HepG2 (cell line): ENCODE measurements around the gene VPS13D. TPM values are rescaled to one million over a fixed set of nuclear protein-coding genes. Genes with fewer than 3 reads are reported as not detected.

Source experiments
- BCL3 ChIP-seq: sonication (generic); formaldehyde crosslinking; IDR thresholded peaks from 2 replicates; pipeline ENCODE4 v1.5.1; 2020; ENCODE audit warnings: mild to moderate bottlenecking, missing genetic modification reagents, moderate library complexity
- CCAR2 ChIP-seq: fragments of 200-400 bp; formaldehyde crosslinking; optimal IDR thresholded peaks from 2 replicates; pipeline ENCODE3; 2018; ENCODE audit warnings: low read depth, mild to moderate bottlenecking, low read length, moderate library complexity
- FOXO1 ChIP-seq: sonication (generic); formaldehyde crosslinking; IDR thresholded peaks from 2 replicates; pipeline ENCODE4 v1.4.0; 2020; ENCODE audit warnings: missing genetic modification reagents
- MTF2 ChIP-seq: sonication (generic); formaldehyde crosslinking; IDR thresholded peaks from 2 replicates; pipeline ENCODE4 v1.5.0; 2020; ENCODE audit warnings: missing genetic modification reagents, borderline replicate concordance
- RBFOX2 ChIP-seq: fragments of 200-400 bp; formaldehyde crosslinking; IDR thresholded peaks from 2 replicates; pipeline ENCODE4 v1.6.1; 2017; ENCODE audit warnings: low read depth, mild to moderate bottlenecking, low read length
- RNF2 ChIP-seq: fragments of 450-650 bp; conservative IDR thresholded peaks from 2 replicates; pipeline ENCODE4 v1.6.1; 2016; ENCODE audit warnings: low read depth
- TOPORS ChIP-seq: sonication (generic); formaldehyde crosslinking; IDR thresholded peaks from 2 replicates; pipeline ENCODE4 v1.8.0; 2023; ENCODE audit warnings: mild to moderate bottlenecking, missing genetic modification reagents
- ZFY ChIP-seq: sonication (generic); formaldehyde crosslinking; IDR thresholded peaks from 2 replicates; pipeline ENCODE4 v1.4.0; 2020; ENCODE audit warnings: missing genetic modification reagents
- ZKSCAN8 ChIP-seq: IDR thresholded peaks from 2 replicates; pipeline ENCODE4 v1.6.1; 2016; ENCODE audit warnings: borderline replicate concordance, missing genetic modification reagents, missing compliant biosample characterization
- ZNF224 ChIP-seq: sonication (generic); formaldehyde crosslinking; IDR thresholded peaks from 2 replicates; pipeline ENCODE4 v1.5.0; 2020; ENCODE audit warnings: mild to moderate bottlenecking, missing genetic modification reagents
- ZNF232 ChIP-seq: sonication (generic); formaldehyde crosslinking; IDR thresholded peaks from 2 replicates; pipeline ENCODE4 v1.4.0; 2020; ENCODE audit warnings: missing genetic modification reagents, borderline replicate concordance
- ZNF333 ChIP-seq: sonication (generic); formaldehyde crosslinking; IDR thresholded peaks from 2 replicates; pipeline ENCODE4 v1.4.0; 2020; ENCODE audit warnings: mild to moderate bottlenecking, missing genetic modification reagents, borderline replicate concordance
- ZNF432 ChIP-seq: sonication (generic); formaldehyde crosslinking; IDR thresholded peaks from 2 replicates; pipeline ENCODE4 v1.5.0; 2020; ENCODE audit warnings: missing genetic modification reagents, mild to moderate bottlenecking, borderline replicate concordance
- ZNF558 ChIP-seq: sonication (generic); formaldehyde crosslinking; IDR thresholded peaks from 2 replicates; pipeline ENCODE4 v1.9.0; 2022; ENCODE audit warnings: mild to moderate bottlenecking, missing genetic modification reagents, borderline replicate concordance
- ZNF564 ChIP-seq: sonication (generic); formaldehyde crosslinking; IDR thresholded peaks from 2 replicates; pipeline ENCODE4 v1.8.1; 2023; ENCODE audit warnings: mild to moderate bottlenecking, missing genetic modification reagents
- ZNF816 ChIP-seq: sonication (generic); formaldehyde crosslinking; IDR thresholded peaks from 2 replicates; pipeline ENCODE4 v1.8.0; 2022; ENCODE audit warnings: missing genetic modification reagents, mild to moderate bottlenecking, borderline replicate concordance
- ZSCAN21 ChIP-seq: sonication (generic); formaldehyde crosslinking; IDR thresholded peaks from 2 replicates; pipeline ENCODE4 v1.8.0; 2022; ENCODE audit warnings: mild to moderate bottlenecking, missing genetic modification reagents, moderate library complexity, borderline replicate concordance
- polyA plus RNA-seq, 8 experiments: library from polyadenylated mRNA; depleted of rRNA in 3 of 8; stranded (reverse) in 7 of 8; unstranded in 1 of 8; fragments of >200 nt; fragmentation: Illumina TruSeq in 4 of 8; extraction: Trizol in 4 of 8; gene quantifications; 2 replicates each; pipeline versions ENCODE4 v1.2.1 to v1.2.3, GENCODE V29; 2011 to 2016; ENCODE audit warnings: low read depth in 4 of 8, missing spikeins in 1 of 8, mixed read lengths in 1 of 8; ENCODE audit not compliant: insufficient read depth in 1 of 8
- total RNA-seq, 5 experiments: library from RNA; depleted of rRNA; stranded (reverse); fragments of >200 nt; fragmentation: Illumina TruSeq; extraction: Trizol; gene quantifications; 2 replicates each; pipeline ENCODE4 v1.2.3, GENCODE V29; 2016; ENCODE audit warnings: low read depth in 1 of 5
- TF ChIP-seq, protein P1 (sequence below): sonication (generic); formaldehyde crosslinking; IDR thresholded peaks from 2 replicates; pipeline ENCODE4 v1.4.0; 2020; ENCODE audit warnings: missing genetic modification reagents
- TF ChIP-seq, protein P2 (sequence below): sonication (generic); formaldehyde crosslinking; IDR thresholded peaks from 2 replicates; pipeline ENCODE4 v1.8.0; 2022; ENCODE audit warnings: mild to moderate bottlenecking, missing genetic modification reagents, borderline replicate concordance
- TF ChIP-seq, protein P3 (sequence below): sonication (generic); formaldehyde crosslinking; IDR thresholded peaks from 2 replicates; pipeline ENCODE4 v1.5.1; 2020; ENCODE audit warnings: missing genetic modification reagents, mild to moderate bottlenecking, borderline replicate concordance

The VPS13D gene
- total and polyA plus RNA-seq, 2 of the 13 experiments (the other 11 are each of a cell fraction or from before 2014, with no cell fraction given) = 8.6 to 13.9 TPM

DNA sequence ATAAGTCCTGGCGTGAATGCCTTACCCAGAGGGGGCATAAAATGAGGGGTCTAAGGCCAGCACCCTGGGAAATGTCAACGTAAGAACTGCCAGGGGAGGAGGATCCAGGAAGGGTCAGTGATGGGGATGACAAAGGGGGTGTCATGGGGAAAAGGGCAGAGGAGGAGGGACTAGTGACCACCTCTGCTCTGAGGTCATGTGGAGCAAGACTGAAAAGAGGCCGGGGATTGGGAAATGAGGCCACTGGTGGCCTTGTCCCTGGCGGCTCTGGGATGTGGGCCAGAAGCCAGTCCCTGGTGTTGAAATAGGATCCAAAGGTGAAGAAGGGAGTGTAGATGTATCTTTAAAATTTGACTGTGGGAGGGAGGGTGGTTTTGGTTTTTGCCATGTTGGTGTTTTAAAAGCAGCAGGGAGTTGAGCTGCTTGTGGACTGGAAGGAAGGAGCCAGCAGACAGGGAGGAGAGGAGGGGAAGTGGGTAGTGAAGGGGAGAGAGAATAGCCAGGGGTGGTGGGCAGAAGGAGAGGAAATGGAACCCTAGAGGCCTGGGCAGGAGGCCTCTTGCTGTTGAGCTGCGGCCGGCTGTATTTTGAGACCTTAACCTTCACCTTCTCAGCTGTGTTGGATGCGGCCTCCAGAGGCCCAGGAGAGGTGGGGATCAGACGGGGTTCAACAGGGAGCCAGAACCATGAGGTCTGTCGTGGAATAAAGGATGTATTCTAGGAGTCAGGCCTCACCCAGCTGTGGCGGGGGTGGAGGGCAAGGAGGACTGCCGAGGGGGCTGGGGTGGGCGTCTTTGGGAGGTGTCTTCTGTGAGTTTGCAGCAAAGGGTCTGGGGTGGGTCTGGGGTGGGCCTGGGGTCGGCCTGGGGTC lies 295.7 kb downstream of the VPS13D start (continued):
- TF ChIP-seq ZFY (CRISPR knock-in tag) (peak; percentile 75), BCL3 (CRISPR knock-in tag) (0 out of 2 replicates have a peak, but pooled peaks have one; percentile 11), ZNF432 (CRISPR knock-in tag) (no peak), ZNF232 (CRISPR knock-in tag) (no peak), RNF2 (no peak), CCAR2 (no peak), FOXO1 (CRISPR knock-in tag) (no peak; the same call in 1 of the 2 replicates), ZNF558 (peak; percentile 45; the same call in 1 of the 2 replicates), ZNF816 (CRISPR knock-in tag) (peak; percentile 81; the same call in 1 of the 2 replicates), RBFOX2 (peak; percentile 42; the same call in 1 of the 2 replicates), ZNF224 (no peak), TOPORS (CRISPR knock-in tag) (no peak), ZSCAN21 (peak; percentile 46; the same call in 1 of the 2 replicates), ZNF333 (CRISPR knock-in tag) (0 out of 2 replicates have a peak, but pooled peaks have one; percentile 31), MTF2 (CRISPR knock-in tag) (no peak), ZKSCAN8 (CRISPR knock-in tag) (no peak), ZNF564 (CRISPR knock-in tag) (0 out of 2 replicates have a peak, but pooled peaks have one; percentile 42)
- TF ChIP-seq, protein P1, sequence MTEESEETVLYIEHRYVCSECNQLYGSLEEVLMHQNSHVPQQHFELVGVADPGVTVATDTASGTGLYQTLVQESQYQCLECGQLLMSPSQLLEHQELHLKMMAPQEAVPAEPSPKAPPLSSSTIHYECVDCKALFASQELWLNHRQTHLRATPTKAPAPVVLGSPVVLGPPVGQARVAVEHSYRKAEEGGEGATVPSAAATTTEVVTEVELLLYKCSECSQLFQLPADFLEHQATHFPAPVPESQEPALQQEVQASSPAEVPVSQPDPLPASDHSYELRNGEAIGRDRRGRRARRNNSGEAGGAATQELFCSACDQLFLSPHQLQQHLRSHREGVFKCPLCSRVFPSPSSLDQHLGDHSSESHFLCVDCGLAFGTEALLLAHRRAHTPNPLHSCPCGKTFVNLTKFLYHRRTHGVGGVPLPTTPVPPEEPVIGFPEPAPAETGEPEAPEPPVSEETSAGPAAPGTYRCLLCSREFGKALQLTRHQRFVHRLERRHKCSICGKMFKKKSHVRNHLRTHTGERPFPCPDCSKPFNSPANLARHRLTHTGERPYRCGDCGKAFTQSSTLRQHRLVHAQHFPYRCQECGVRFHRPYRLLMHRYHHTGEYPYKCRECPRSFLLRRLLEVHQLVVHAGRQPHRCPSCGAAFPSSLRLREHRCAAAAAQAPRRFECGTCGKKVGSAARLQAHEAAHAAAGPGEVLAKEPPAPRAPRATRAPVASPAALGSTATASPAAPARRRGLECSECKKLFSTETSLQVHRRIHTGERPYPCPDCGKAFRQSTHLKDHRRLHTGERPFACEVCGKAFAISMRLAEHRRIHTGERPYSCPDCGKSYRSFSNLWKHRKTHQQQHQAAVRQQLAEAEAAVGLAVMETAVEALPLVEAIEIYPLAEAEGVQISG (CRISPR knock-in tag) = peak; percentile 54
- TF ChIP-seq, protein P2, sequence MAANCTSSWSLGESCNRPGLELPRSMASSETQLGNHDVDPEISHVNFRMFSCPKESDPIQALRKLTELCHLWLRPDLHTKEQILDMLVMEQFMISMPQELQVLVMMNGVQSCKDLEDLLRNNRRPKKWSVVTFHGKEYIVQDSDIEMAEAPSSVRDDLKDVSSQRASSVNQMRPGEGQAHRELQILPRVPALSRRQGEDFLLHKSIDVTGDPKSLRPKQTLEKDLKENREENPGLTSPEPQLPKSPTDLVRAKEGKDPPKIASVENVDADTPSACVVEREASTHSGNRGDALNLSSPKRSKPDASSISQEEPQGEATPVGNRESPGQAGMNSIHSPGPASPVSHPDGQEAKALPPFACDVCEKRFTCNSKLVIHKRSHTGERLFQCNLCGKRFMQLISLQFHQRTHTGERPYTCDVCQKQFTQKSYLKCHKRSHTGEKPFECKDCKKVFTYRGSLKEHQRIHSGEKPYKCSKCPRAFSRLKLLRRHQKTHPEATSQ = no peak
- TF ChIP-seq, protein P3, sequence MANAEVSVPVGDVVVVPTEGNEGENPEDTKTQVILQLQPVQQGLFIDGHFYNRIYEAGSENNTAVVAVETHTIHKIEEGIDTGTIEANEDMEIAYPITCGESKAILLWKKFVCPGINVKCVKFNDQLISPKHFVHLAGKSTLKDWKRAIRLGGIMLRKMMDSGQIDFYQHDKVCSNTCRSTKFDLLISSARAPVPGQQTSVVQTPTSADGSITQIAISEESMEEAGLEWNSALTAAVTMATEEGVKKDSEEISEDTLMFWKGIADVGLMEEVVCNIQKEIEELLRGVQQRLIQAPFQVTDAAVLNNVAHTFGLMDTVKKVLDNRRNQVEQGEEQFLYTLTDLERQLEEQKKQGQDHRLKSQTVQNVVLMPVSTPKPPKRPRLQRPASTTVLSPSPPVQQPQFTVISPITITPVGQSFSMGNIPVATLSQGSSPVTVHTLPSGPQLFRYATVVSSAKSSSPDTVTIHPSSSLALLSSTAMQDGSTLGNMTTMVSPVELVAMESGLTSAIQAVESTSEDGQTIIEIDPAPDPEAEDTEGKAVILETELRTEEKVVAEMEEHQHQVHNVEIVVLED = no peak
